Endothelial cell (in vitro differentiated cells): ENCODE results near the gene ZNRF3. TPM values are rescaled to one million over a fixed set of nuclear protein-coding genes. Genes with fewer than 3 reads are reported as not detected.

Experiments
- DNase-seq: peaks from one replicate; pipeline ENCODE4 v3.0.0; 2021; ENCODE audit warnings: low spot score
- H3K27ac Mint-ChIP-seq: one replicate; pipeline ENCODE4 v1.8.0; 2021; ENCODE audit warnings: mixed read lengths, inconsistent platforms; ENCODE audit not compliant: unreplicated experiment
- H3K27me3 Mint-ChIP-seq: one replicate; pipeline ENCODE4 v1.8.0; 2021; ENCODE audit warnings: mild to moderate bottlenecking, moderate library complexity, mixed read lengths, inconsistent platforms; ENCODE audit not compliant: unreplicated experiment
- H3K36me3 Mint-ChIP-seq: one replicate; pipeline ENCODE4 v1.8.0; 2021; ENCODE audit warnings: mild to moderate bottlenecking, low read depth, mixed read lengths, inconsistent platforms; ENCODE audit not compliant: unreplicated experiment
- H3K4me1 Mint-ChIP-seq: one replicate; pipeline ENCODE4 v1.8.0; 2021; ENCODE audit warnings: mild to moderate bottlenecking, mixed read lengths, inconsistent platforms; ENCODE audit not compliant: unreplicated experiment
- H3K4me3 Mint-ChIP-seq: one replicate; pipeline ENCODE4 v1.8.0; 2021; ENCODE audit warnings: mild to moderate bottlenecking, mixed read lengths, inconsistent platforms; ENCODE audit not compliant: unreplicated experiment
- H3K9me3 Mint-ChIP-seq: one replicate; pipeline ENCODE4 v1.8.0; 2021; ENCODE audit warnings: mixed read lengths, inconsistent platforms; ENCODE audit not compliant: unreplicated experiment
- total RNA-seq: library from RNA; stranded (reverse); fragmentation: NEBNext Ultra II Directional; extraction: Animal tissue kit (Norgen Biotek cat#: 25700); gene quantifications from one replicate; pipeline ENCODE4 v1.2.1, GENCODE V29; 2021; ENCODE audit not compliant: unreplicated experiment
- TF ChIP-seq, protein P1 (sequence below): fragments of 200-600 bp; sonication (generic); IDR thresholded peaks from one replicate; pipeline ENCODE4 v1.5.0; 2021; ENCODE audit warnings: antibody characterized with exemption; ENCODE audit not compliant: unreplicated experiment

The ZNRF3 gene
- total RNA-seq, 1 donor from 2014 or later, result 3.3 TPM

DNA sequence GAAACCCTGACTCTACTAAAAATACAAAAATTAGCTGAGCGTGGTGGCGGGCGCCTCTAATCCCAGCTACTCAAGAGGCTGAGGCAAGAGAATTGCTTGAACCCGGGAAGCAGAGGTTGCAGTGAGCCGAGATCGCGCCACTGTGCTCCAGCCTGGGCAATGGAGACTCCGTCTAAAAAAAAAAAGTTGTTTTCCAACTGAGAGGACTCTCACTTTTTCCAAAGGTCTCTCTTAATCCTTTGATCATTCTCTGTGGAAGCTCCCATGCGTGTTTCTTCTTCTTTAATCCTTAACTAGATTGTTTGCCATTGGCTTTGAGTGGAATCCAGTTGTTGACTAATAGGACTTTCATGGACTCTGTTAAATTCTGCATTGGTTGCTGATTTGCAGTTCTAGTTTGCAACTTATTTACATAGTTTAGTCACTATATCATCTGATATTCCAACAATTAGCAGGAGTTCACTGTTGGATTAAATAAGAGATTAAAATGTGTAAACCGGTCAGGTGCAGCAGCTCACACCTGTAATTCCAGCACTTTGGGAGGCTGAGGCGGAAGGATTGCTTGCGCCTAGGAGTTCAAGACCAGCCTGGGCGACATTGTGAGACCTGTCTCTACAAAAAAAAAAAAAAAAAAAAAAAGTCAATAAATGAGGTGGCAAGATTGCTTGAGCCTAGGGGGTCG lies 98.6 kb downstream of the ZNRF3 start:
- Mint-ChIP-seq H3K9me3 (no peaks in the 10 kb centered on the region), H3K27me3 (no peaks in the 10 kb centered on the region), H3K4me3 (no peak overlapping the region), H3K27ac (no peak overlapping the region), H3K4me1 (peaks cover 6% of the 10 kb centered on the region), H3K36me3 (no peaks in the 10 kb centered on the region)
- no peak for DNase-seq
- TF ChIP-seq, protein P1, sequence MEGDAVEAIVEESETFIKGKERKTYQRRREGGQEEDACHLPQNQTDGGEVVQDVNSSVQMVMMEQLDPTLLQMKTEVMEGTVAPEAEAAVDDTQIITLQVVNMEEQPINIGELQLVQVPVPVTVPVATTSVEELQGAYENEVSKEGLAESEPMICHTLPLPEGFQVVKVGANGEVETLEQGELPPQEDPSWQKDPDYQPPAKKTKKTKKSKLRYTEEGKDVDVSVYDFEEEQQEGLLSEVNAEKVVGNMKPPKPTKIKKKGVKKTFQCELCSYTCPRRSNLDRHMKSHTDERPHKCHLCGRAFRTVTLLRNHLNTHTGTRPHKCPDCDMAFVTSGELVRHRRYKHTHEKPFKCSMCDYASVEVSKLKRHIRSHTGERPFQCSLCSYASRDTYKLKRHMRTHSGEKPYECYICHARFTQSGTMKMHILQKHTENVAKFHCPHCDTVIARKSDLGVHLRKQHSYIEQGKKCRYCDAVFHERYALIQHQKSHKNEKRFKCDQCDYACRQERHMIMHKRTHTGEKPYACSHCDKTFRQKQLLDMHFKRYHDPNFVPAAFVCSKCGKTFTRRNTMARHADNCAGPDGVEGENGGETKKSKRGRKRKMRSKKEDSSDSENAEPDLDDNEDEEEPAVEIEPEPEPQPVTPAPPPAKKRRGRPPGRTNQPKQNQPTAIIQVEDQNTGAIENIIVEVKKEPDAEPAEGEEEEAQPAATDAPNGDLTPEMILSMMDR, result no peak

DNA sequence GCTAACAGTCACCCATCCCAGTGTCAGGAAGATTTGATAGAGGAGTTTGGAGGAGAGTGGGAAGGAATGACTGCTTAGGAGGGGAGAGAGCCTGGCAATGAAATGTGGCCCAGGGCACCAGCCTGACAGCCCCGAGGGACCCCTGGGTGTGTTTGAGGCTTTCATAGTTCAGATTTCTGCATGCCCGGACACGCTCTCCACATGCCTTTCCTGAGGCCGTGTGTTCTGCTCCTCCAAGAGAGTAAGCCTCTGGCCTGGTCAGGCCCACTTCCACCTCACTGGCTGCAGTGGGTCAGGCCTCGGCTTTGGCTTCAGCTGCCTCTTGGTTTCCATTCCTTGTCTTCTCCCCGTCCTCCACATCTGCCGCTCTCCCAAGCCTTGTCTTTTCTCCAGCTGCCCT lies 99.8 kb downstream of the ZNRF3 start:
- Mint-ChIP-seq H3K36me3 (no peaks in the 10 kb centered on the region), H3K4me3 (no peak overlapping the region), H3K4me1 (no peaks in the 10 kb centered on the region), H3K27ac (no peak overlapping the region), H3K27me3 (no peaks in the 10 kb centered on the region), H3K9me3 (no peaks in the 10 kb centered on the region)
- no peak for DNase-seq
- TF ChIP-seq, protein P1, result no peak

DNA sequence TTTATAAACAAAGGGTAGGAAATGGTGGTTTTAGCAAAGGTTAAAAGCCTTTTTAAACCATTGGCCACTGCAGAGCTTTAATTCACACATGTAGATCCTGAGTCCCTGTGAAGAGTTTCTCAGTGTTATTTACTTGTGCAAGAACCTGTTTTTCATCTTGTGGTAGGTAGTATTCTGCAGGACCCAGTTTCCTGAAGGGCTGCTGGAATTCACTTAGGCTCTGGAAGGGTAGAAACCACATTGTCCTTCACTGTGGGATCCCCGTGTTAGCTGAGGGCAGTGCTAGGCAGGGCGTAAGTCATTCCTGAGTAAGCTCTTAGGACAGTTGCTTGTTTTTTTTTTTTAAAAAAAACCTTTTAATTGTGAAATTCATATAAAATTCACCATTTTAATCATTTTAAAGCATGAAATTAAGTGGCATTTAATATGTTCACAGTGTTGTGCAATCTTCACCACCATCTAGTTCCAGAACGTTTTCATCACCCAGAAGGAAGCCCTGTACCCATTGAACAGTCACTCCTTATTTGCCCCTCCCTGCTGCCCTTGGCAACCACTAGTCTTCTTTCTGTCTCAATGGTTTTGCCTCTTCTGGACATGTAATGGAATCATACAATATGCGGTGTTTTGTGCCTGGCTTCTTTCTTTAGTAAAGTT lies 100.5 kb downstream of the ZNRF3 start:
- H3K4me1 Mint-ChIP-seq, result no peaks in the 10 kb centered on the region
- no peaks in the 10 kb centered on the region for H3K27me3 Mint-ChIP-seq
- DNase-seq, result no peak
- TF ChIP-seq, protein P1, result no peak
- no peak overlapping the region for H3K4me3 Mint-ChIP-seq
- H3K27ac Mint-ChIP-seq, result no peak overlapping the region
- no peaks in the 10 kb centered on the region for H3K36me3 Mint-ChIP-seq
- no peaks in the 10 kb centered on the region for H3K9me3 Mint-ChIP-seq

DNA sequence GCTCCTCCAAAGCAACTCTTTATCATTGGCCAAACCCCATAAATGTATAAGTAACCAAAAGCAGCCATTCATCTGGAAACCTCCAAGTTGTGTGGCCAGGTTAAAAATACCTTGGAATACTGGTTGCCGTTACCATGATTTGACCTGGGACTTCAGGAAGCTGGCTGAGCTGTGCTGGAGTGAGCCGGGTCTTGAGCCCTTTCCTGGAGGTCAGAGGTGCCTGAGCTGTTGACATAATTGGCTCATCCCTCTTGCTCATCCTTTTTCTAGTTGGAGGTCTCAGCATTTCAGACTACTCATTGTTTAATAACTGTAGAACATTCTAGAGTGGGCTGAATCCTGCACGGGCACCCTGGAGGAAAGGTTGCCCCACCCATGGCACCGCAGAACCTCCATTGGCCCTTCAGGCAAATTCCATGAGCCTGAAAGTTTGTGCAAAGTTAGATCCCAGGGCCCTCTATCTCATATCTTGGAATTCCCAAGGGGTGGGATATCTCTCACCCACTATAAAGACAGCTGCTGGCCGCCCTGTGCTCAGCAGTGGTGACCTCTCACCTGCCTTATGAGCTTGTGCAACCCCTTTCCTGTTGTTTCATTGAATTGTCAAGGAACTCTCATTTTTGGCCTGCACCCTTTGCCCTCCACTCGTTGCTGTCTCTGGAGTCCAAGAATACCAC lies 101.2 kb downstream of the ZNRF3 start:
- Mint-ChIP-seq H3K36me3 (no peaks in the 10 kb centered on the region), H3K9me3 (no peaks in the 10 kb centered on the region), H3K4me3 (no peak overlapping the region), H3K27ac (no peak overlapping the region), H3K4me1 (no peaks in the 10 kb centered on the region), H3K27me3 (no peaks in the 10 kb centered on the region)
- DNase-seq, result no peak
- TF ChIP-seq, protein P1, result no peak
